ENCODE results near the gene LOXL3.

LOXL3 gene

GRCh38 chr2:74504591-74504990 lies 49.2 kb downstream of the LOXL3 start:
- no peak for DNase-seq

- DNase-seq = no peak
Measured at GRCh38 chr2:74503506-74504475, 50.0 kb downstream of the LOXL3 start.

GRCh38 chr2:74502720-74503505 lies 50.8 kb downstream of the LOXL3 start:
- DNase-seq = peak; percentile 49

GRCh38 chr2:74502147-74502719 lies 51.5 kb downstream of the LOXL3 start:
- no peak for DNase-seq

GRCh38 chr2:74501335-74502071 lies 52.2 kb downstream of the LOXL3 start:
- DNase-seq = no peak

- no peak for DNase-seq
Measured at GRCh38 chr2:74500578-74500946, 53.2 kb downstream of the LOXL3 start.

- no peak for DNase-seq
Measured at GRCh38 chr2:74499940-74500577, 53.7 kb downstream of the LOXL3 start.

GRCh38 chr2:74499267-74499939 lies 54.3 kb downstream of the LOXL3 start, which contains the start of gene LBX2:
Gene LBX2, minus strand, starts transcription at chr2:74499603. Its CDS starts 66 bp downstream, at chr2:74499537.
- DNase-seq = no peak

- DNase-seq = no peak
Measured at GRCh38 chr2:74498500-74499266, 55.1 kb downstream of the LOXL3 start.

- DNase-seq = no peak
Measured at GRCh38 chr2:74497777-74498499, 55.8 kb downstream of the LOXL3 start.

- DNase-seq = no peak
Measured at GRCh38 chr2:74496997-74497776, 56.6 kb downstream of the LOXL3 start.

- no peak for DNase-seq
Measured at GRCh38 chr2:74495440-74495839, 58.3 kb downstream of the LOXL3 start.

- DNase-seq = no peak
Measured at GRCh38 chr2:74493546-74493945, 60.2 kb downstream of the LOXL3 start.

- no peak for DNase-seq
Measured at GRCh38 chr2:74491648-74492544, 61.8 kb downstream of the LOXL3 start.

GRCh38 chr2:74489906-74490305 lies 63.8 kb downstream of the LOXL3 start:
- no peak for DNase-seq

- DNase-seq = no peak
Measured at GRCh38 chr2:74488643-74489481, 64.9 kb downstream of the LOXL3 start.

- DNase-seq = no peak
Measured at GRCh38 chr2:74486141-74486540, 67.6 kb downstream of the LOXL3 start.
